SIG-M5 treated with dmso at 0.1 percent for 504 hours (cell line): ENCODE results near the gene IL13RA1.
A peak's percentile ranks its signal among the peaks of the same experiment; 100 is the strongest.
"Not testable (repeated sequence)": the region's sequence is repeated elsewhere in the genome, so short reads cannot be mapped to it uniquely, and the experiment has no call there.

Experiments
- DNase-seq: peaks from one replicate; lab custom pipeline; 2025; ENCODE audit not compliant: unreplicated experiment; lab: John Stamatoyannopoulos, UW

IL13RA1 gene

GRCh38 chrX:118726887-118727685 lies at the start of gene IL13RA1:
Gene IL13RA1, plus strand, starts transcription at chrX:118727606. Its CDS starts 33 bp downstream, at chrX:118727639.
- DNase-seq, result peak; percentile 69

- no peak for DNase-seq
Measured at GRCh38 chrX:118679290-118679689, 48.1 kb upstream of the IL13RA1 start.

GRCh38 chrX:118682258-118683014 lies 45.0 kb upstream of the IL13RA1 start:
- no peak for DNase-seq

- DNase-seq, result no peak
Measured at GRCh38 chrX:118685393-118685792, 42.0 kb upstream of the IL13RA1 start.

GRCh38 chrX:118688935-118689334 lies 38.5 kb upstream of the IL13RA1 start:
- no peak for DNase-seq

- no peak for DNase-seq
Measured at GRCh38 chrX:118693843-118694242, 33.6 kb upstream of the IL13RA1 start.

GRCh38 chrX:118694638-118695037 lies 32.8 kb upstream of the IL13RA1 start:
- DNase-seq, result no peak

GRCh38 chrX:118698516-118699170 lies 28.8 kb upstream of the IL13RA1 start:
- DNase-seq, result peak; percentile 78

- no peak for DNase-seq
Measured at GRCh38 chrX:118702741-118703140, 24.7 kb upstream of the IL13RA1 start.

- no peak for DNase-seq
Measured at GRCh38 chrX:118706681-118707080, 20.7 kb upstream of the IL13RA1 start.

- DNase-seq, result no peak
Measured at GRCh38 chrX:118714521-118714920, 12.9 kb upstream of the IL13RA1 start.

GRCh38 chrX:118715917-118716316 lies 11.5 kb upstream of the IL13RA1 start:
- DNase-seq, result not testable (repeated sequence)

- not testable (repeated sequence) for DNase-seq
Measured at GRCh38 chrX:118716833-118717232, 10.6 kb upstream of the IL13RA1 start.

- DNase-seq, result peak; percentile 84
Measured at GRCh38 chrX:118717678-118718391, 9.6 kb upstream of the IL13RA1 start.

GRCh38 chrX:118718737-118719136 lies 8.7 kb upstream of the IL13RA1 start:
- peak; percentile 96 for DNase-seq

- DNase-seq, result no peak
Measured at GRCh38 chrX:118720058-118720707, 7.2 kb upstream of the IL13RA1 start.

GRCh38 chrX:118723376-118723775 lies 4.0 kb upstream of the IL13RA1 start:
- DNase-seq, result no peak

- DNase-seq, result no peak
Measured at GRCh38 chrX:118724365-118724764, 3.0 kb upstream of the IL13RA1 start.

- no peak for DNase-seq
Measured at GRCh38 chrX:118724775-118725174, 2.6 kb upstream of the IL13RA1 start.

- DNase-seq, result no peak
Measured at GRCh38 chrX:118726396-118726795, 1.0 kb upstream of the IL13RA1 start.
